SK-N-MC (cell line): Measurements from ENCODE around the gene ATP1A3.

Experiments
- EZH2 ChIP-seq: fragments of 200-600 bp; sonication (generic); IDR thresholded peaks from one replicate; pipeline ENCODE4 v1.6.1; 2017; ENCODE audit warnings: antibody characterized with exemption
- POLR2AphosphoS5 ChIP-seq: IDR thresholded peaks from 2 replicates; pipeline ENCODE4 v1.6.1; 2012; ENCODE audit warnings: mild to moderate bottlenecking, low read depth, low read length, borderline replicate concordance

DNA sequence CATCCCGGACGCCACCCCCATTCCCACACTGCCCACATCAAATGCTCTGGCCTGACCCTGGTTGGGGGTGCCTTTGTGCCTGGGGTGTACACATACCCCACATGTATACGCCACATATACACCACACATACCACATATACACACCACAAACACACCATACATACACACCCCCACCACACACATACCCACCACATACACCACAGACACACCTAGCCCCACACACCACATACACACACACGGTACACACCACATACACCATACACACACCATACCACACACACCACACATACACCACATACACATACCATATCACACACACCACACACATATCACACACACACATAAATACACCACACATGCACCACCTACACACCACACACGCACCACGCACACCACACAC is 75.9 kb downstream of the ATP1A3 start:
- TF ChIP-seq EZH2 = no peak
- no peak for TF ChIP-seq POLR2AphosphoS5
